EH (cell line): Measurements from ENCODE around the gene IFT52.
A peak's percentile ranks its signal among the peaks of the same experiment; 100 is the strongest.

Source experiments
- DNase-seq: peaks from one replicate; pipeline ENCODE4 v3.0.0-alpha.2; 2015; ENCODE audit warnings: low read depth

The IFT52 gene

GRCh38 chr20:43590392-43591303, at the start of gene IFT52:
IFT52 (plus strand) TSS chr20:43590937; CDS start chr20:43594699, 3,762 bp downstream.
- DNase-seq: peak; percentile 90

- DNase-seq: peak; percentile 78
Measured at GRCh38 chr20:43541214-43541613, 49.5 kb upstream of the IFT52 start.

- no peak for DNase-seq
Measured at GRCh38 chr20:43542161-43542560, 48.6 kb upstream of the IFT52 start.

- DNase-seq: no peak
Measured at GRCh38 chr20:43542674-43543073, 48.1 kb upstream of the IFT52 start.

- DNase-seq: no peak
Measured at GRCh38 chr20:43543138-43543537, 47.6 kb upstream of the IFT52 start.

- no peak for DNase-seq
Measured at GRCh38 chr20:43544501-43544900, 46.2 kb upstream of the IFT52 start.

- DNase-seq: no peak
Measured at GRCh38 chr20:43545837-43546578, 44.7 kb upstream of the IFT52 start.

- DNase-seq: no peak
Measured at GRCh38 chr20:43548273-43548880, 42.4 kb upstream of the IFT52 start.

GRCh38 chr20:43549416-43550065, 41.2 kb upstream of the IFT52 start:
- DNase-seq: no peak

- no peak for DNase-seq
Measured at GRCh38 chr20:43550456-43550855, 40.3 kb upstream of the IFT52 start.

- DNase-seq: no peak
Measured at GRCh38 chr20:43554369-43554768, 36.4 kb upstream of the IFT52 start.

- DNase-seq: peak; percentile 18
Measured at GRCh38 chr20:43558412-43559146, 32.2 kb upstream of the IFT52 start, which contains the start of gene SGK2. SGK2 (plus strand) TSS chr20:43559027; CDS start chr20:43566496, 7,469 bp downstream.

- DNase-seq: no peak
Measured at GRCh38 chr20:43559147-43559987, 31.4 kb upstream of the IFT52 start.

- DNase-seq: no peak
Measured at GRCh38 chr20:43560974-43561373, 29.8 kb upstream of the IFT52 start.

- peak; percentile 11 for DNase-seq
Measured at GRCh38 chr20:43563429-43563828, 27.3 kb upstream of the IFT52 start.

- no peak for DNase-seq
Measured at GRCh38 chr20:43563991-43564390, 26.7 kb upstream of the IFT52 start.

GRCh38 chr20:43564455-43564854, 26.3 kb upstream of the IFT52 start:
- no peak for DNase-seq

- no peak for DNase-seq
Measured at GRCh38 chr20:43564993-43565757, 25.6 kb upstream of the IFT52 start.

- DNase-seq: no peak
Measured at GRCh38 chr20:43565758-43566104, 25.0 kb upstream of the IFT52 start.

- no peak for DNase-seq
Measured at GRCh38 chr20:43567477-43567876, 23.3 kb upstream of the IFT52 start.
